ENCODE results near the gene NOL9. TPM values are rescaled to one million over a fixed set of nuclear protein-coding genes. Genes with fewer than 3 reads are reported as not detected.
A peak's percentile ranks its signal among the peaks of the same experiment; 100 is the strongest.

NOL9 gene
- total and polyA plus RNA-seq, 9 of the 15 experiments (the other 6 are each of a cell fraction or from before 2014, with no cell fraction given) = 5.6 to 76.5 (median 47.3) TPM

- TF ChIP-seq ZBTB26 (CRISPR knock-in tag; IDR thresholded peaks at IDR 0.05) (0 out of 2 replicates have a peak, but pooled peaks have one; percentile 52), ZBTB43 (CRISPR knock-in tag; IDR thresholded peaks at IDR 0.05) (0 out of 2 replicates have a peak, but pooled peaks have one; percentile 57), PYGO2 (tag; IDR thresholded peaks at IDR 0.05) (no peak), EGR1 (conservative IDR thresholded peaks at IDR 0.05) (0 out of 2 replicates have a peak, but pooled peaks have one; percentile 26), ZBTB11 (CRISPR knock-in tag; IDR thresholded peaks at IDR 0.05) (peak in 2 of 3 experiments; percentile 60 to 75; a peak in 3 of 6 replicates), ZNF277 (CRISPR knock-in tag; IDR thresholded peaks at IDR 0.05; ENCODE audit: borderline replicate concordance) (no peak), ARID4B (CRISPR knock-in tag; IDR thresholded peaks at IDR 0.05) (peak; percentile 20; the same call in 1 of the 2 replicates), RBBP5 (IDR thresholded peaks at IDR 0.05; ENCODE audit: borderline replicate concordance, insufficient read depth, low read length, poor library complexity, severe bottlenecking) (peak; percentile 30)
- TF ChIP-seq, protein P1, sequence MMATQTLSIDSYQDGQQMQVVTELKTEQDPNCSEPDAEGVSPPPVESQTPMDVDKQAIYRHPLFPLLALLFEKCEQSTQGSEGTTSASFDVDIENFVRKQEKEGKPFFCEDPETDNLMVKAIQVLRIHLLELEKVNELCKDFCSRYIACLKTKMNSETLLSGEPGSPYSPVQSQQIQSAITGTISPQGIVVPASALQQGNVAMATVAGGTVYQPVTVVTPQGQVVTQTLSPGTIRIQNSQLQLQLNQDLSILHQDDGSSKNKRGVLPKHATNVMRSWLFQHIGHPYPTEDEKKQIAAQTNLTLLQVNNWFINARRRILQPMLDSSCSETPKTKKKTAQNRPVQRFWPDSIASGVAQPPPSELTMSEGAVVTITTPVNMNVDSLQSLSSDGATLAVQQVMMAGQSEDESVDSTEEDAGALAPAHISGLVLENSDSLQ (IDR thresholded peaks at IDR 0.05) = no peak
Observed at GRCh38 chr1:6580119-6580592, 25.8 kb upstream of the NOL9 start (continued).
